Esophagus squamous epithelium (tissue), 5 donors: ENCODE data around the gene HRK. TPM values are rescaled to one million over a fixed set of nuclear protein-coding genes. Genes with fewer than 3 reads are reported as not detected.

Experiments
- DNase-seq: peaks from one replicate; lab custom pipeline; 2025; lab: John Stamatoyannopoulos, UW
- H3K27ac ChIP-seq, 4 donors: fragments of 200-600 bp; sonication (generic); one replicate each; pipeline ENCODE4 v1.5.1; 2016 to 2019; ENCODE audit warnings: mild to moderate bottlenecking in 1 of 4
- H3K27me3 ChIP-seq, 4 donors: fragments of 200-600 bp; sonication (generic); 1 replicate in 3 of 4; 2 replicates in 1 of 4; pipeline versions ENCODE4 v1.5.1 to v1.6.0; 2017 to 2021; ENCODE audit warnings: antibody characterized with exemption in 1 of 4
- H3K36me3 ChIP-seq, 3 donors: fragments of 200-600 bp; sonication (generic); one replicate each; pipeline ENCODE4 v1.5.1; 2016 to 2019
- H3K4me1 ChIP-seq, 3 donors: fragments of 200-600 bp; sonication (generic); one replicate each; pipeline ENCODE4 v1.5.1; 2017 to 2019
- H3K4me3 ChIP-seq, 4 donors: fragments of 200-600 bp; sonication (generic); 1 replicate in 3 of 4; 2 replicates in 1 of 4; pipeline ENCODE4 v1.5.1; 2016 to 2019; ENCODE audit warnings: mild to moderate bottlenecking in 2 of 4, moderate library complexity in 1 of 4
- H3K9me3 ChIP-seq, 3 donors: fragments of 200-600 bp; sonication (generic); one replicate each; pipeline ENCODE4 v1.5.1; 2016 to 2019
- POLR2A ChIP-seq, 4 donors: fragments of 450-650 bp; IDR thresholded peaks; one replicate each; pipeline ENCODE4 v1.6.1; 2017; ENCODE audit warnings: antibody characterized with exemption in 4 of 4, mild to moderate bottlenecking in 4 of 4, moderate library complexity in 3 of 4
- WGBS, 2 donors: methylation state at CpG; one replicate each; pipeline ENCODE4 v1.1.5; 2018; 5-methylcytosine and 5-hydroxymethylcytosine counted together
- intact Hi-C: fragments of 100-400 bp; cut with DNase I; formaldehyde crosslinking; loops from one replicate; pipeline ENCODE4 v1.15.0; 2022
- total RNA-seq, 4 donors: library from RNA; depleted of rRNA; stranded (reverse); fragments of >200 nt; gene quantifications; one replicate each; pipeline ENCODE4 v1.1.0, GENCODE V29; 2016
- TF ChIP-seq, protein P1 (sequence below), 6 experiments: fragments of 450-650 bp in 4 of 6; fragments of 200-600 bp in 2 of 6; sonication (generic) in 2 of 6; IDR thresholded peaks; one replicate each; pipeline ENCODE4 v1.5.1; 2016 to 2019; ENCODE audit warnings: antibody characterized with exemption in 6 of 6, mild to moderate bottlenecking in 4 of 6, moderate library complexity in 4 of 6
- donor health status: DM: yes; HTN: yes; CAD: no.

HRK gene
- total RNA-seq, 4 donors from 2014 or later, result 0.19 to 1.00 (median 0.25) TPM

DNA sequence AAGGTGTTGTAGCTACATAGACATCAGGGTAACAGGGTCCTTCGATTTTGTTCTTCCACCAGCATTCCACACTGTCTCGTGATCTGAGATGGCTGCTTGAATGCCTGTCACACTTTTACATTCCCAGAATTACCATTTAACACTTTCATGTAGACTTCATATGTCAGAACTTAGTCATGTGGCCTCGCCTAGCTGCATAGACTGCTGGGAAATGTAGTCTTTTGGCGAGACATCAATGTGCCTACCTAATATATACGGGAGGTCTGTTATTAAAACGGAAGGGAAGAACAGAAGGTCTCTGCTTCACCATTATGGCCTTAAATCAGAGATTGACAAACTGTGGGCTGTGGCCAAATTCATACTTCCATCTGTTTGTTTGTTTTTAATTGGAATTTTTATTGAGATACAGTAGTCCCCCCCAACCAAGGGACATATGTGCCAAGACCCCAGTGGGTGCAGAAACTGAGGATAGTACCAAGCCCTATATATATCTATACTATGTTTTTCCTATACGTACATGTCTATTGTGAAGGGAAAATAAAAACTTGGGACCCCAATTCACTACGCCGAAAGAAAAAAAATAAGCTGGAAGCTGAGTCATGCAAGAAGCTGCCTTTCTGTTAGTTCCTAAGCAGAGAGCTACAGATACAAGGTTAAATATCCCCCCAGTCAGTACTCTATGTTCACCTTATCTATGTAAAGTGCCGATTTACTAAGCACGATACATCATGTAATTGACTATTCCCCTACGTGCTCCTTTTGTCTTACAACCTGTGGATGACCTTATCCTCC is 11.3 kb upstream of the HRK start:
- no peaks in the 10 kb centered on the region for H3K4me1 ChIP-seq
- peaks cover 0 to 5% (median 0%) of the 10 kb centered on the region in 3 donors for H3K9me3 ChIP-seq
- 72 to 78% methylated on average over 12 of the region's 12 CpGs for WGBS, 2 donors
- peaks cover 0 to 53% (median 0%) of the 10 kb centered on the region in 4 donors for H3K27me3 ChIP-seq
- TF ChIP-seq POLR2A (IDR thresholded peaks at IDR 0.05), result no peak
- TF ChIP-seq, protein P1, sequence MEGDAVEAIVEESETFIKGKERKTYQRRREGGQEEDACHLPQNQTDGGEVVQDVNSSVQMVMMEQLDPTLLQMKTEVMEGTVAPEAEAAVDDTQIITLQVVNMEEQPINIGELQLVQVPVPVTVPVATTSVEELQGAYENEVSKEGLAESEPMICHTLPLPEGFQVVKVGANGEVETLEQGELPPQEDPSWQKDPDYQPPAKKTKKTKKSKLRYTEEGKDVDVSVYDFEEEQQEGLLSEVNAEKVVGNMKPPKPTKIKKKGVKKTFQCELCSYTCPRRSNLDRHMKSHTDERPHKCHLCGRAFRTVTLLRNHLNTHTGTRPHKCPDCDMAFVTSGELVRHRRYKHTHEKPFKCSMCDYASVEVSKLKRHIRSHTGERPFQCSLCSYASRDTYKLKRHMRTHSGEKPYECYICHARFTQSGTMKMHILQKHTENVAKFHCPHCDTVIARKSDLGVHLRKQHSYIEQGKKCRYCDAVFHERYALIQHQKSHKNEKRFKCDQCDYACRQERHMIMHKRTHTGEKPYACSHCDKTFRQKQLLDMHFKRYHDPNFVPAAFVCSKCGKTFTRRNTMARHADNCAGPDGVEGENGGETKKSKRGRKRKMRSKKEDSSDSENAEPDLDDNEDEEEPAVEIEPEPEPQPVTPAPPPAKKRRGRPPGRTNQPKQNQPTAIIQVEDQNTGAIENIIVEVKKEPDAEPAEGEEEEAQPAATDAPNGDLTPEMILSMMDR (IDR thresholded peaks at IDR 0.05), result no peak
- H3K27ac ChIP-seq, result no peak overlapping the region
- intact Hi-C loops, result no loop called here
- no peak for DNase-seq
- H3K36me3 ChIP-seq, result no peaks in the 10 kb centered on the region
- no peak overlapping the region for H3K4me3 ChIP-seq

DNA sequence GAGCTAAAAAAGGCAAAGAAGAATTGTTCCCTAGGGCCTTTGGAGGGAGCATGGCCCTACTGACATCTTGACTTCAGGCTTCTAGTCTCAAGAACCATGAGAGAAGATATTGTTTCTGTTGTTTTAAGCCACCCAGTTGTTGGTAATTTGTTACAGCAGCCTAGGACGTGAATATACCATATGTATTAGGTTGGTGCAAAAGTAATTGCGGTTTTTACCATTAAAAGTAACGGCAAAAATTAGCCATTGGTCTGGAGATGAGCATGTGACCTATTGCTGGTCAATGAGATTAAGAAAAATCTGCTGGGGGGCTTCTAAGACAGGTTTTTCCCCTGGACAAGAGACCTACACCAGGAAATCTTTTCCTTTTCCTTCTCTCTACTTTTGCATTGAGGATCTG is 9.8 kb upstream of the HRK start:
- H3K27ac ChIP-seq, result no peak overlapping the region
- H3K36me3 ChIP-seq, result no peaks in the 10 kb centered on the region
- H3K9me3 ChIP-seq, result peaks cover 0 to 5% (median 0%) of the 10 kb centered on the region in 3 donors
- no peak overlapping the region for H3K4me3 ChIP-seq
- no peak for DNase-seq
- intact Hi-C loops, result no loop called here
- H3K27me3 ChIP-seq, result peaks cover 0 to 54% (median 0%) of the 10 kb centered on the region in 4 donors
- TF ChIP-seq POLR2A (IDR thresholded peaks at IDR 0.05), result no peak
- TF ChIP-seq, protein P1 (IDR thresholded peaks at IDR 0.05), result no peak
- WGBS, 2 donors, result 86 to 93% methylated on average over 3 of the region's 3 CpGs
- no peaks in the 10 kb centered on the region for H3K4me1 ChIP-seq

DNA sequence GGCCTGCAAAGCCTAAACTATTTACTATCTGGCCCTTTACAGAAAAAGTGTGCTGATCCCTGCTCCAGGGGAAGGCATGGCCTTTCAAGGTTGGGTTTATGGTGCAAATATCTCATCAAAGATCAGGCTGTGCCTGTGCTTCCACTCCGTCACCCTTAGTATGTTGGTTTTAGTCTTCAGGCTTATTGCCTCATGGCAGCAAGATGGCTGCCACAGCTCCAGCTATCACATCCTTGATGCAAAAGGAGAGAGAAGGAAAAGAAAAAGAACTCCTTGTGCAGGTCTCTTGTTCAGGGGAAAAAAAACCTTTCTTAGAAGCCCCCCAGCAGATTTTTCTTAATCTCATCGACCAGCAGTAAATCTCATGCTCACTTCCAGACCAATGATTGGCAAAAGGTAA is 9.1 kb upstream of the HRK start:
- DNase-seq, result no peak
- H3K27me3 ChIP-seq, result peaks cover 0 to 61% (median 0%) of the 10 kb centered on the region in 4 donors
- WGBS, 2 donors, result 90 to 93% methylated on average over 2 of the region's 2 CpGs
- intact Hi-C loops, result no loop called here
- no peaks in the 10 kb centered on the region for H3K36me3 ChIP-seq
- H3K4me3 ChIP-seq, result no peak overlapping the region
- no peak overlapping the region for H3K27ac ChIP-seq
- H3K9me3 ChIP-seq, result peaks cover 0 to 5% (median 0%) of the 10 kb centered on the region in 3 donors
- H3K4me1 ChIP-seq, result no peaks in the 10 kb centered on the region
- no peak for TF ChIP-seq POLR2A (IDR thresholded peaks at IDR 0.05)
- TF ChIP-seq, protein P1 (IDR thresholded peaks at IDR 0.05), result no peak

DNA sequence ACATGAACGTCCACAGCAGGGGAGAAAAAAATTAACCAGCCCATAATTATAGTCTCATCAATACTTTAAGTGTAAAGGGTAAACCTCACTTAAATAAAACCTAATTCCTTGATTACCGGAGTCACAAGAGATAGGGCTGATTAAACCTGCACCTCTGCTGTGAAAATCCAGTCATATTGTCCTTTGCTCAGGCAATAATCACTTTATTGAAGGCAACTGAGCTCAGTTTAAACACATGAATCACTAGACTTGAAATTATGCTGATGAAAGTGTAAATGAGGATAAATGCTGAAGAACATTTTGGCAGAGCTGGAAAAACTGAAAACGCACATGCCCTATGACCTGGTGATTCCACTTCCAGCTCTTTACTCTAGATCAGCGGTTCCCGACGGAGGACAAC is 6.7 kb upstream of the HRK start:
- intact Hi-C loops, result no loop called here
- TF ChIP-seq, protein P1 (IDR thresholded peaks at IDR 0.05), result no peak
- TF ChIP-seq POLR2A (IDR thresholded peaks at IDR 0.05), result no peak
- Histone ChIP-seq H3K27me3 (peaks cover 0 to 82% (median 5%) of the 10 kb centered on the region in 4 donors), H3K36me3 (no peaks in the 10 kb centered on the region), H3K4me3 (no peak overlapping the region), H3K9me3 (peaks cover 0 to 5% (median 0%) of the 10 kb centered on the region in 3 donors), H3K4me1 (peaks cover 0 to under 1% (median 0%) of the 10 kb centered on the region in 3 donors), H3K27ac (no peak overlapping the region)
- DNase-seq, result no peak
- 66 to 75% methylated on average over 5 to 6 of the region's 6 CpGs for WGBS, 2 donors

DNA sequence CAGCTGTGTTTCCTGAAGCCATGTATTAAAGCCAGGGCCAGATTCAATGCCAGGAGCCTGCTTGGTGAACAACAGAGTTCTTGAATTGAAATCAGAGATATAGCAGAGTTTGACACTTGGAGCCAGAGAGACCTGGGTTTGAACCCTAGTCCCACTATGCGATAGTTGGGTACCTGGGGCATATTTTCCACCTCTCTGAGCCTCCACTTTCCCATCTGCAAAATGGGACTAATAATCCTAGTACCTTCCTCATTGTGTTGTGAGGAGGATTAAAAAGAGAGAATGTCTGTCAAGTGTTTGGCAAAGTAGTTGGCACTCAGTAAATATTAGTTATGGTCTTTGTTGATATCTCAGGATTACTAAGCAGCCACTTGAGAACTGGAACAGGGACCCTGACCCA is 6.0 kb upstream of the HRK start:
- no peak overlapping the region for H3K4me3 ChIP-seq
- H3K9me3 ChIP-seq, result peaks cover 0 to 5% (median 0%) of the 10 kb centered on the region in 3 donors
- H3K4me1 ChIP-seq, result peaks cover 0 to 7% (median 0%) of the 10 kb centered on the region in 3 donors
- DNase-seq, result no peak
- H3K36me3 ChIP-seq, result no peaks in the 10 kb centered on the region
- peaks cover 0 to 85% (median 8%) of the 10 kb centered on the region in 4 donors for H3K27me3 ChIP-seq
- TF ChIP-seq POLR2A (IDR thresholded peaks at IDR 0.05), result no peak
- TF ChIP-seq, protein P1 (IDR thresholded peaks at IDR 0.05), result no peak
- 80 to 83% methylated on average over 1 of the region's 1 CpG for WGBS, 2 donors
- H3K27ac ChIP-seq, result no peak overlapping the region
- intact Hi-C loops, result no loop called here
